ENCODE data around the gene MMP15.
"Not testable (repeated sequence)": the region's sequence is repeated elsewhere in the genome, so short reads cannot be mapped to it uniquely, and the experiment has no call there.

Gene MMP15

DNA sequence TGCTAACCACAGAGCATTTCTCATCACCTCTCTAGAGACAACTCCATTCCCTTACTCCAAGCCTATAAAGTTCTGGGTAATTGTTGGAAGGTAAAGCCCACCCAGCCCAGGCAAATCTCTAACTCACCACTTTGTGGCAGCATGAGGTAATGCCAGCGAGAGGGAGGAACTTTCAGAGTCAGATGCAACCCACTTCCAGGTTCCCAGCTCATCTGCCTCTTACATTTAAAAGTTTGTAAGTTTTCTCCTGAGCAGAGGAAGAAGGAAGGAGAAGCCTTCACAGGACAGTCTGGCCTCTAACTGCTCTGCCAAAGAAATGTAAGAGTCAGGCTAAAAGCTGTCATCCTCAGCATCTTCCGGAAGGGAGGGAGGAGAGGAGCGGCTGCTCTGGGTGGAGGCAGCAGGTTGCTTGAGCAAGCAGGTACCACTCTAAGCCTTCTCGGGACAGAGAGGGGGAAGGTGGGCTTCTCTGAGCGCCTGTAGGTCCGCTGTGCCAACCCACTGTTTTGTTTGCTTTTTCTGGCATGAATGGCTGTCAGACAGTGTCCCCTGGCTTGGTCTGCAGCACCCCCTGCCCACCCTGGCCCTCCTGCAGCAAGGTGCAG is 26.1 kb upstream of the MMP15 start:
- no peak for DNase-seq (ENCODE audit: low read depth in 1 of 2, low spot score in 1 of 2)
- in situ Hi-C loops (cut with HindIII; ENCODE audit: low pct_unique_long_range_greater_than_20kb, low sequenced_read_pairs): no loop called here
- no peak for TF ChIP-seq JUND (IDR thresholded peaks at IDR 0.05; ENCODE audit: low read depth)

DNA sequence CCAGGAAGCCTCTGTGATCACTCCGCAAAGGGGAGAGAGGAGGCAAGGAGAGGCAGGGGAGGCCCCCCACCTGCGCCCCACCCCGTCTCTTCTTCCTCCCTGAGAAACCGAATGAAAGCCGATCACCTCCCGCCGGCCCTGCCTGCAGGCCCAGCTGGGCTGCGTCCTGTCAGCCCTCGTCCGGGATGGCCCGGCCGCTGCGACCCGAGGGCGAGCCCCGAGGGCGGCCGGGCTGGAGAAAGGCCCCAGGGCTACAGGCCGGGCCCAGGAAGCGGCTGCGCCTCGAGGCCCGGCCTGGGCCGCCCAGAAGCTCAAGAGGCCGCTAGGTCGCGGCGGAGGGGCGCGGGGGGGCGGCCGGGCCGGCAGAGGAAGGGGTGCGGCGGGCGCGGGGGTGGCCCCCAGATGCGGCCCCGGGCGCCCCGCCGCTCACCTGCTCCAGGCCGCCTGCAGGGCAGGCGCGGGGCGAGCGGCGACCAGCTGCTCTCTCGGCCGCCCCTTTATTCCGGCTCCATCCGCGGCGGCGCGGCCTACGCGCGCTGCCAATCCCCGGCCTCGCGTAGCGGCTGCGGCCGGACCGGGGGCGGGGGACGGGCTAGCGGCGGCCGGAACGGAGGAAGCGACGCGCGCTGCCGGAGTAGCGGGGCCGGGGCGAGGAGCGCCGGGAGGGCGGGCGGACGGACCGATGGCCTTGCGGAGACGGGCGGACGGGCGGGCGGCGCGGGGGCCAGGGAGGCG is 25.4 kb upstream of the MMP15 start, which contains the start of gene ZNF319:
Gene ZNF319 (minus strand): TSS at position 702 of the 735 bp plus-strand sequence. CDS start 2,407 bp downstream, outside the sequence.
- TF ChIP-seq JUND (IDR thresholded peaks at IDR 0.05; ENCODE audit: low read depth): no peak
- DNase-seq (ENCODE audit: low read depth in 1 of 2, low spot score in 1 of 2): no peak
- in situ Hi-C loops (cut with HindIII; ENCODE audit: low pct_unique_long_range_greater_than_20kb, low sequenced_read_pairs): no loop called here

DNA sequence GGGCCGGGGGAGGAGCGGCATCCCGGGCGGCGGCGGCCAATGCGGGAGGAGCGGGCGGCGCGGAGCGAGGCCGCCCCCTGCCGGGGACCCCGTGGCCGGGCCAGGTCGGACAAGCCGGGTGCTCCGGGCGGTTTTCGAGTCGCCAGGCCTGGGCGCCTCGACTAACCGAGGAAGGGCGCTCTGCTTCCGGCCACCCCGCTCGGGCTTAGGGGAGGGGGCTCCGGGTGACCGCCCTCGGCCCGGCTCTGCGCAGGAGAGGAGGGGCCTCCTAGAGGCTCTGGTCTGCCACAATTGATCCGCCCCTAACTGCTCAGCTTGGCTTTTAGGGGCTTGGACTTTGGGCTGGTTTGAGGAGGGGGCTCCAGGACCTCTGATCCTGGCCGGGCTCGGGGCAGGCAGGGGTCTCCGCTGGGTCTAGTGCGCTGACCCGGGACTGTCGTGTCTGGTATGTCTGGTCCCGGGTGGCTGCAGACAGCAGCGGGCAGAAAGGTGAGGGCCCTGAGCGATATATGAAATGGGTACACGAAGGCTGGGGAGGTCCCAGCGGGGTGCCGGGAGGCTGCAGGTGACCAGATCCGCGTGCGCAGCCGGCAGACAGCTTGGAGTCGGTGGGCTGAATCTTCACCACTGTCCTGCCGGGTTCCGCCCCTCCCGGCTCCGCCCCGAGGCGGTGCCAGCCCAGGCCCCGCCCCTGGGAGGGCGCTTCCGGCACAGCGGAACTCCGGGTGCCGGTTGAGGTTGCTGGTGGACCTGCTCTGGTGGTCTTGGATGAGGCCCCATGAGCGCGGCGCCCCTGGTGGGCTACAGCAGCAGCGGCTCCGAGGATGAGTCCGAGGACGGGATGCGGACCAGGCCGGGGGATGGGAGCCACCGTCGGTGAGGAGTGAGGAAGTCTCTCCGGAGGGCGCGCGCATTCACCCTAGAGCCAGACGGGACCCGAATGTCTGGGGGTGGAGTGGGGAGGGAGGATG is 24.6 kb upstream of the MMP15 start, which contains the start of gene USB1:
Gene USB1 (plus strand): TSS at position 702 of the 971 bp plus-strand sequence. CDS start 77 bp downstream, at position 779.
- peak; percentile 83 to 90 for DNase-seq (ENCODE audit: low read depth in 1 of 2, low spot score in 1 of 2)
- in situ Hi-C loops (cut with HindIII; ENCODE audit: low pct_unique_long_range_greater_than_20kb, low sequenced_read_pairs): no loop called here
- TF ChIP-seq JUND (IDR thresholded peaks at IDR 0.05; ENCODE audit: low read depth): no peak

DNA sequence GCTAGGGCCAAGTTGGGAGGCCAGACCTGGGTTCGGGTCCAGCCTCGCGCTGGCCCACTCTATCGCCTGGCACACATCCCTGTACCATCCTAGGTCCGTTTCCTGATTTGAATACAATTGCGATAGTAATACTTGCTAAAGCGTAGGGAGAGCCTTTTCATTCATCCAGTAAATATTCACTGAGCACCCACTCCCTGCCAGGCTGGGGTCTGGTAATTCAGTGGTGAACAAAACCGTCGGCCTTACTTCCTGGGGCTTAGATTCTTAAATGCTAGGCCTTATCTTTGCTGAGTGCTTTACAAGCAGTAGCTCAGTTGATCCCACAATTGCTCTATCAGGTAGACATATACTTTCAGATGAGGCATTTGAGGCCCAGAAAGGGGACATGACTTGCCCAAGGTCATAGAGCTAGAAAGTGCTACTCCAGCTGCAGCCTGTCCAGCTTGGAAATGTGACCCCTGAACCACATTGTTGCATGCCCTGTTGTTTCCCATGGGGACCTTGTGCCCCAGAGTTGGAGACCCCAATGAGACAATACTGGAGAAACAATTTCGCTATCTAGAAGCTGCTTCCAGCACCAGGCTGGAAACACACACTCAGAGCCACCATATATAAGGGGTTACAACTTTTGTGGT is 23.7 kb upstream of the MMP15 start:
- TF ChIP-seq JUND (IDR thresholded peaks at IDR 0.05; ENCODE audit: low read depth): no peak
- in situ Hi-C loops (cut with HindIII; ENCODE audit: low pct_unique_long_range_greater_than_20kb, low sequenced_read_pairs): no loop called here
- no peak for DNase-seq (ENCODE audit: low read depth in 1 of 2, low spot score in 1 of 2)

DNA sequence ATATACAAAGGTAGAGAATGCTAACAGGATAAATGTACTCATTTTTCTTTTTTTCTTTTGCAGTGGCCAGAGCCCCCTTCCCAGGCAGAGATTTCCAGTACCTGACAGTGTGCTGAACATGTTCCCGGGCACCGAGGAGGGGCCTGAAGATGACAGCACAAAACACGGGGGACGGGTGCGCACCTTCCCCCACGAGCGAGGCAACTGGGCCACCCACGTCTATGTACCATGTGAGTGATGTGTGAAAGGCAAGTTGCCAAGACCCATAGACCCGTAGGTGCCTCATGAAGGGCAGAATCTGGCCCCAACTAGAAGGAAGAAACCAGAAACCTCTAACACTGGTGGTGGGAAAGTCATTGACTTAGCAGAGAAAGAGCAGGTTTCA is 23.1 kb upstream of the MMP15 start:
- in situ Hi-C loops (cut with HindIII; ENCODE audit: low pct_unique_long_range_greater_than_20kb, low sequenced_read_pairs): no loop called here
- no peak for TF ChIP-seq JUND (IDR thresholded peaks at IDR 0.05; ENCODE audit: low read depth)
- no peak for DNase-seq (ENCODE audit: low read depth in 1 of 2, low spot score in 1 of 2)

DNA sequence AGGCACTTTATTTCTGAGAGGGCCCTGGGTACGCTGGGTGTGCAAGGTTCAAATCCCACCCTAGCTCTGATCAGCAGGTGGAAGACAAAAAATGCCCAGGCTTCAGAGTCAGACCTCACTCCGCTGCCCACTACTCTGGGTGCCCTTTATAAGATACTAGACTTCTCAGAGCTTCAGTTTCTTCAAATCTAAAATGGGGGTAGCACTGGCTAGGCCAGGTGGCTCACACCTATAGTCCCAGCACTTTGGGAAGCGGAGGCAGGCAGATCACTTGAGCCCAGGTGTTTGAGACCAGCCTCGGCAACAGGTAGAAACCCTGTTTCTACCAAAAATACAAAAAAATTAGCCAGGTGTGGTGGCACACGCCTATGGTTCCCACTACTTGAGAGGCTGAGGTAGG is 22.6 kb upstream of the MMP15 start:
- in situ Hi-C loops (cut with HindIII; ENCODE audit: low pct_unique_long_range_greater_than_20kb, low sequenced_read_pairs): no loop called here
- DNase-seq (ENCODE audit: low read depth in 1 of 2, low spot score in 1 of 2): no peak
- no peak for TF ChIP-seq JUND (IDR thresholded peaks at IDR 0.05; ENCODE audit: low read depth)

DNA sequence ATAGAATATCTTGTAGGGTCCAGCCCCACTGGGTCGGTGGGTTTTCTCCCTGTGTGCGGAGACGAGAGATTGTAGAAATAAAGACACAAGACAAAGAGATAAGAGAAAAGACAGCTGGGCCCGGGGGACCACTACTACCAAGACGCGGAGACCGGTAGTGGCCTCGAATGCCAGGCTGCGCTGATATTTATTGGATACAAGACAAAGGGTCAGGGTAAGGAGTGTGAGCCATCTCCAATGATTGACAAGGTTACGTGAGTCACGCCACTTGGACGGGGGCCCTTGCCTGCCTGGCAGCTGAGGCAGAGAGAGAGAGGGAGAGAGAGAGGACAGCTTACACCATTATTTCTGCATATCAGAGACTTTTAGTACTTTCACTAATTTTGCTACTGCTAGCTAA is 20.8 kb upstream of the MMP15 start:
- DNase-seq (ENCODE audit: low read depth in 1 of 2, low spot score in 1 of 2); in situ Hi-C loops (cut with HindIII; ENCODE audit: low pct_unique_long_range_greater_than_20kb, low sequenced_read_pairs): not testable (repeated sequence)

DNA sequence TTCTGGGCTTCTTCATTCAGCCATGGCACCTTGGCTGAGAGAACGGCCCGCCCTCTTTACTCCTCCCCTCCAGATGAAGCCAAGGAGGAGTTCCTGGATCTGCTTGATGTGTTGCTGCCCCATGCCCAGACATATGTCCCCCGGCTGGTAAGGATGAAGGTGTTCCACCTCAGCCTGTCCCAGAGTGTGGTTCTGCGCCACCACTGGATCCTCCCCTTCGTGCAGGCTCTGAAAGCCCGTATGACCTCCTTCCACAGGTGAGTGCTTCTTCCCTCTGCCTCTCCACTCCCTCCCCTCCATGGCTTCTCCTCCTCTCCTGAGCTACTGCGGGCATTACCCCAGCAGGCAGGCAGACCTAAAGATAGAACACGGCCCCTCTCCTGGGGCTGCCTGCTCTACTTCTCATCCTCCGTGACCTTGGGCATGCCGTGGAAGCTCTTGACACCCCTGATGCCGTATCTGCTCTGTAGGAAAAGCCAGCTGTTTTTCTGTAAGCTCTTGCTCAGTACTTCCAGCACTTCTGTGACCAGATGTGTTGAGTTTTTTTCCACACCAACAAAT is 15.6 kb upstream of the MMP15 start:
- no peak for DNase-seq (ENCODE audit: low read depth in 1 of 2, low spot score in 1 of 2)
- TF ChIP-seq JUND (IDR thresholded peaks at IDR 0.05; ENCODE audit: low read depth): no peak
- in situ Hi-C loops (cut with HindIII; ENCODE audit: low pct_unique_long_range_greater_than_20kb, low sequenced_read_pairs): no loop called here

DNA sequence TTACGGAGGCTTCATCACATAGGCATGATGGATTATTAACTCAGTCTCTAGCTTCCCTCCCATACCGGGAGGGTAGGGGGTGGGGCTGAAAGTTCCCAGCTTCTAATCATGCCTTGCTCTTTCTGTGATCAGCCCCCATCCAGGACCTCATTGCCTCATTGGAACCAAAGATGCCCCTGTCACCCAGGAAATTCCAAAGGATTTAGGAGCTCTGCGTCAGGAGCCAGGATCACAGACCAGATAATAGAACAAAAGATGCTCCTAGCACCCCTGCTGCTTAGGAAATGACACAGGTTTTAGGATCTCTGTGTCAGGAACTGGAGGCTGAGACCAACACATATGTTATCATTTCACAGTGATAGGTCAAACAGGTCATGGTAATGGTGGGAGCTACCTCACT is 14.7 kb upstream of the MMP15 start:
- in situ Hi-C loops (cut with HindIII; ENCODE audit: low pct_unique_long_range_greater_than_20kb, low sequenced_read_pairs): no loop called here
- DNase-seq (ENCODE audit: low read depth in 1 of 2, low spot score in 1 of 2): no peak
- no peak for TF ChIP-seq JUND (IDR thresholded peaks at IDR 0.05; ENCODE audit: low read depth)

DNA sequence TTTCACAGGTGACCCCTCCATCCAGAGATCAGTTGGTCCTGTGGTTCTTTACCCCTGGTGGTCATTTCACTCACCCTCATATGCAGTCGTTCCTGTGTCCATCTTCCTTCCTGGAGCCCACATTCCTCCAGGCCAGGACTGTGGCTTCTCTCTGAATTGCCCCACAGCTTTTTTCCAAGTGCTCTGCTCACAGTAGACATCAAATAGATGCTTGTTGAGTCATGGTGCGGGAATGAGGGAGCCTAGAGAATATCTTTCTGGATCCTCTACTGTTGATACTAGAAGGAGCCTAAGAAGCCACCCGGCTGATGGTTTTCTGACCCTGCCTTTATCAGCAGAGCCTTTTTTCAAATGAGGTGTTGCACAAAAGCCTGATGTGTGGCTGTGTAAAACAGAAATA is 13.9 kb upstream of the MMP15 start:
- in situ Hi-C loops (cut with HindIII; ENCODE audit: low pct_unique_long_range_greater_than_20kb, low sequenced_read_pairs): no loop called here

DNA sequence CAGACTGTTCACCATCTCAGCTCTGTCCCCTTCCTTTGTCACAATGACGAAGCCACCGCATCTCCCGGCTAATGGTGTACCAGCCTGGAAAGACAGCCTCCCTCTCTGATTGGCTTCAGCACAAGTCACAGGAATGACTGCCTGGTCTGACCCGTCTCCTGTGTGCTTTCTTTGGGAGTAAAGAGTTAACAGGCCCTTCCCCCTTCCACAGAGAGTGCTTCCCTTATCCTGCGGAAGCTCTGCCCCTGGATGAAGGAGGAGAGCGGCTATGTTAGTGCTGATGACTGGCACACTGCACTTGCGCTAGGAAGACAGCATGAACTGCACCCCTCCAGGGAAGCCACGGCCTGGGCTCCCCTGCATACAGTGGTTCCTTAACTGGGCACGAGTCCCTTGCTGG is 13.1 kb upstream of the MMP15 start:
- no peak for TF ChIP-seq JUND (IDR thresholded peaks at IDR 0.05; ENCODE audit: low read depth)
- in situ Hi-C loops (cut with HindIII; ENCODE audit: low pct_unique_long_range_greater_than_20kb, low sequenced_read_pairs): no loop called here
- no peak for DNase-seq (ENCODE audit: low read depth in 1 of 2, low spot score in 1 of 2)

More for the DNA sequence above, 13.9 kb upstream of the MMP15 start:
- no peak for TF ChIP-seq JUND (IDR thresholded peaks at IDR 0.05; ENCODE audit: low read depth)
- DNase-seq (ENCODE audit: low read depth in 1 of 2, low spot score in 1 of 2): no peak

All from T47D (cell line).